PC-9 (cell line): ENCODE measurements around the gene COL5A1. TPM values are rescaled to one million over a fixed set of nuclear protein-coding genes. Genes with fewer than 3 reads are reported as not detected.

Source experiments
- BruUV-seq: library from RNA; stranded (reverse); fragments of 400-500 nt; replicated peaks from 2 replicates; lab custom pipeline; 2021; lab: Mats Ljungman, UMichigan
- CTCF ChIA-PET: fragments of 300-600 bp; sonication (Branson Sonifier 250); formaldehyde crosslinking; loops from one replicate; lab custom pipeline; 2022; ENCODE audit warnings: antibody characterized with exemption; lab: Charles Lee
- POLR2A ChIA-PET: fragments of 300-600 bp; sonication (Branson Sonifier 250); formaldehyde crosslinking; loops from one replicate; lab custom pipeline; 2022; ENCODE audit warnings: antibody characterized with exemption; ENCODE audit not compliant: unreplicated experiment; lab: Charles Lee
- DNase-seq, 2 experiments: peaks; one replicate each; pipeline versions ENCODE4 v3.0.0 to v3.0.0-alpha.2; 2015 to 2022; ENCODE audit warnings: mixed read lengths in 1 of 2
- H2AFZ ChIP-seq: fragments of 200-600 bp; sonication (generic); 2 replicates; pipeline ENCODE4 v1.8.1; 2017; ENCODE audit warnings: antibody characterized with exemption
- H3F3A ChIP-seq: fragments of 200-600 bp; sonication (generic); 2 replicates; pipeline ENCODE4 v1.8.1; 2017; ENCODE audit warnings: antibody characterized with exemption, mild to moderate bottlenecking, low read depth; ENCODE audit not compliant: insufficient read depth
- H3K27ac ChIP-seq: fragments of 200-600 bp; sonication (generic); 2 replicates; pipeline ENCODE4 v1.6.1; 2016; ENCODE audit warnings: mixed run types
- H3K27me3 ChIP-seq: fragments of 200-600 bp; sonication (generic); 2 replicates; pipeline ENCODE4 v1.6.1; 2016; ENCODE audit warnings: low read depth, mixed run types; ENCODE audit not compliant: insufficient read depth
- H3K36me3 ChIP-seq: fragments of 200-600 bp; sonication (generic); 2 replicates; pipeline ENCODE4 v1.6.1; 2016; ENCODE audit warnings: low read depth, mixed run types
- H3K4me1 ChIP-seq: fragments of 200-600 bp; sonication (generic); replicated peaks from 2 replicates; pipeline ENCODE4 v1.6.1; 2016; ENCODE audit warnings: mixed run types; ENCODE audit not compliant: insufficient read depth
- H3K4me2 ChIP-seq: fragments of 200-600 bp; sonication (generic); 2 replicates; pipeline ENCODE4 v1.6.1; 2017; ENCODE audit warnings: mixed run types
- H3K4me3 ChIP-seq: fragments of 200-600 bp; sonication (generic); 2 replicates; pipeline ENCODE4 v1.6.1; 2016; ENCODE audit warnings: mixed run types
- H3K79me2 ChIP-seq: fragments of 200-600 bp; sonication (generic); 2 replicates; pipeline ENCODE4 v1.6.1; 2017; ENCODE audit warnings: low read depth, mixed run types
- H3K9me2 ChIP-seq: fragments of 200-600 bp; sonication (generic); 2 replicates; pipeline ENCODE4 v1.8.1; 2017; ENCODE audit warnings: mild to moderate bottlenecking; ENCODE audit not compliant: insufficient read depth
- H3K9me3 ChIP-seq: fragments of 200-600 bp; sonication (generic); 2 replicates; pipeline ENCODE4 v1.8.1; 2016; ENCODE audit warnings: low read depth; ENCODE audit not compliant: insufficient read depth
- H4K20me1 ChIP-seq: fragments of 200-600 bp; sonication (generic); 2 replicates; pipeline ENCODE4 v1.8.1; 2017; ENCODE audit not compliant: insufficient read depth
- CTCF ChIP-seq: fragments of 200-600 bp; sonication (generic); conservative IDR thresholded peaks from 2 replicates; pipeline ENCODE4 v1.6.1; 2017; ENCODE audit warnings: mixed run types, antibody characterized with exemption, mild to moderate bottlenecking, moderate library complexity
- EZH2 ChIP-seq: fragments of 200-600 bp; sonication (generic); IDR thresholded peaks from 2 replicates; pipeline ENCODE4 v1.8.0; 2017; ENCODE audit warnings: antibody characterized with exemption, low read depth
- intact Hi-C: fragments of 100-400 bp; cut with micrococcal nuclease; formaldehyde crosslinking; loops from one replicate; pipeline ENCODE4 v1.10.0; 2022; ENCODE audit not compliant: unreplicated experiment
- total RNA-seq: library from RNA; stranded (reverse); gene quantifications from 2 replicates; pipeline ENCODE4 v1.2.3, GENCODE V29; 2021

The COL5A1 gene
- total RNA-seq, 1 experiment from 2014 or later, result 15.2 TPM

GRCh38 chr9:134690301-134690751, 48.7 kb downstream of the COL5A1 start:
- ChIA-PET CTCF (no interaction called here), POLR2A (no interaction called here)
- no peaks in the 10 kb centered on the region for H4K20me1 ChIP-seq
- H3K4me1 ChIP-seq, result no peaks in the 10 kb centered on the region
- BruUV-seq, result no TSS peak
- no peaks in the 10 kb centered on the region for H3K9me2 ChIP-seq
- H3K9me3 ChIP-seq, result no peaks in the 10 kb centered on the region
- no peak overlapping the region for H3K4me2 ChIP-seq
- no peaks in the 10 kb centered on the region for H3K36me3 ChIP-seq
- H3K27ac ChIP-seq, result no peak overlapping the region
- no peak overlapping the region for H2AFZ ChIP-seq
- TF ChIP-seq CTCF, result no peak
- TF ChIP-seq EZH2, result no peak
- intact Hi-C loops, result no loop called here
- no peak overlapping the region for H3K4me3 ChIP-seq
- no peaks in the 10 kb centered on the region for H3K79me2 ChIP-seq
- DNase-seq, result no peak
- peaks cover 64% of the 10 kb centered on the region for H3K27me3 ChIP-seq
- H3F3A ChIP-seq, result no peaks in the 10 kb centered on the region

- peaks cover 64% of the 10 kb centered on the region for H3K27me3 ChIP-seq
- H2AFZ ChIP-seq, result no peak overlapping the region
- ChIA-PET CTCF (interaction anchor here (0.6 kb wide), 2 partner anchors 26 to 591 kb away, joined by 4 read pairs; no protein-coding TSS in a partner anchor), POLR2A (no interaction called here)
- no peaks in the 10 kb centered on the region for H3K79me2 ChIP-seq
- H3K9me3 ChIP-seq, result no peaks in the 10 kb centered on the region
- no peak overlapping the region for H3K27ac ChIP-seq
- intact Hi-C loops, result no loop called here
- no peaks in the 10 kb centered on the region for H3K36me3 ChIP-seq
- H4K20me1 ChIP-seq, result no peaks in the 10 kb centered on the region
- H3K9me2 ChIP-seq, result no peaks in the 10 kb centered on the region
- BruUV-seq, result no TSS peak
- no peaks in the 10 kb centered on the region for H3K4me1 ChIP-seq
- DNase-seq, result no peak
- no peak overlapping the region for H3K4me2 ChIP-seq
- no peak for TF ChIP-seq EZH2
- no peak for TF ChIP-seq CTCF
- no peaks in the 10 kb centered on the region for H3F3A ChIP-seq
- no peak overlapping the region for H3K4me3 ChIP-seq
Observed at GRCh38 chr9:134690946-134691694, 49.5 kb downstream of the COL5A1 start.

GRCh38 chr9:134691695-134692572, 50.3 kb downstream of the COL5A1 start:
- ChIA-PET CTCF (interaction anchor here (0.6 kb wide), 2 partner anchors 25 to 590 kb away, joined by 4 read pairs; no protein-coding TSS in a partner anchor), POLR2A (no interaction called here)
- H3K4me1 ChIP-seq, result no peaks in the 10 kb centered on the region
- H3F3A ChIP-seq, result no peaks in the 10 kb centered on the region
- no peak overlapping the region for H3K4me2 ChIP-seq
- no peaks in the 10 kb centered on the region for H3K9me2 ChIP-seq
- H3K9me3 ChIP-seq, result no peaks in the 10 kb centered on the region
- H3K4me3 ChIP-seq, result no peak overlapping the region
- intact Hi-C loops, result no loop called here
- BruUV-seq, result no TSS peak
- no peaks in the 10 kb centered on the region for H3K36me3 ChIP-seq
- H3K79me2 ChIP-seq, result no peaks in the 10 kb centered on the region
- DNase-seq, result no peak
- no peak overlapping the region for H2AFZ ChIP-seq
- no peaks in the 10 kb centered on the region for H4K20me1 ChIP-seq
- peaks cover 64% of the 10 kb centered on the region for H3K27me3 ChIP-seq
- no peak overlapping the region for H3K27ac ChIP-seq
- TF ChIP-seq EZH2, result no peak
- no peak for TF ChIP-seq CTCF
